OCI-LY1 (cell line): ENCODE results near the gene TEX26.

Experiments
- H2AFZ ChIP-seq: fragments of 200-600 bp; sonication (generic), shearing (Covaris generic); 2 replicates; pipeline ENCODE4 v1.6.0; 2014; ENCODE audit warnings: antibody characterized with exemption, mild to moderate bottlenecking, low read length
- H3F3A ChIP-seq: fragments of 200-600 bp; sonication (generic), shearing (Covaris generic); 2 replicates; pipeline ENCODE4 v1.6.0; 2014; ENCODE audit warnings: mild to moderate bottlenecking, antibody characterized with exemption, low read length, moderate library complexity; ENCODE audit not compliant: insufficient read depth
- H3K27ac ChIP-seq: fragments of 200-600 bp; sonication (generic); 2 replicates; pipeline ENCODE4 v1.5.1; 2014; ENCODE audit warnings: low read length, mixed run types, mild to moderate bottlenecking, low read depth; ENCODE audit not compliant: poor library complexity, severe bottlenecking
- H3K27me3 ChIP-seq: fragments of 200-600 bp; sonication (generic); 2 replicates; pipeline ENCODE4 v1.6.0; 2014; ENCODE audit warnings: antibody characterized with exemption, mild to moderate bottlenecking, low read length, moderate library complexity; ENCODE audit not compliant: insufficient read depth
- H3K36me3 ChIP-seq: fragments of 200-600 bp; sonication (generic); 2 replicates; pipeline ENCODE4 v1.6.1; 2014; ENCODE audit warnings: mild to moderate bottlenecking, antibody characterized with exemption, low read length, moderate library complexity, mixed read lengths; ENCODE audit not compliant: insufficient read depth
- H3K4me1 ChIP-seq: fragments of 200-600 bp; sonication (generic); 2 replicates; pipeline ENCODE4 v1.5.1; 2014; ENCODE audit warnings: mild to moderate bottlenecking, low read length, moderate library complexity; ENCODE audit not compliant: insufficient read depth, severe bottlenecking
- H3K4me2 ChIP-seq: fragments of 200-600 bp; sonication (generic), shearing (Covaris generic); 2 replicates; pipeline ENCODE4 v1.6.1; 2014; ENCODE audit warnings: low read length
- H3K4me3 ChIP-seq: fragments of 200-600 bp; sonication (generic); 2 replicates; pipeline ENCODE4 v1.5.1; 2014; ENCODE audit warnings: low read length, low read depth, mild to moderate bottlenecking, mixed read lengths; ENCODE audit not compliant: poor library complexity, severe bottlenecking
- H3K79me2 ChIP-seq: fragments of 200-600 bp; shearing (Covaris generic); 2 replicates; pipeline ENCODE4 v1.6.1; 2016; ENCODE audit warnings: mixed run types, low read length, mixed read lengths; ENCODE audit not compliant: insufficient read depth
- H3K9ac ChIP-seq: fragments of 200-600 bp; sonication (generic), shearing (Covaris generic); 2 replicates; pipeline ENCODE4 v1.6.1; 2014; ENCODE audit warnings: mild to moderate bottlenecking, low read length, mixed read lengths
- H3K9me2 ChIP-seq: fragments of 200-600 bp; sonication (generic), shearing (Covaris generic); 2 replicates; pipeline ENCODE4 v1.6.1; 2014; ENCODE audit warnings: low read depth, mild to moderate bottlenecking, low read length, mixed read lengths
- H3K9me3 ChIP-seq: fragments of 200-600 bp; shearing (Covaris generic); 2 replicates; pipeline ENCODE4 v1.6.1; 2014; ENCODE audit warnings: low read length, mixed read lengths
- H4K20me1 ChIP-seq: fragments of 200-600 bp; sonication (generic), shearing (Covaris generic); 2 replicates; pipeline ENCODE4 v1.6.0; 2016; ENCODE audit warnings: mild to moderate bottlenecking, low read length; ENCODE audit not compliant: insufficient read depth
- CTCF ChIP-seq: fragments of 200-600 bp; sonication (generic), shearing (Covaris generic); IDR thresholded peaks from 2 replicates; pipeline ENCODE4 v1.5.1; 2017; ENCODE audit warnings: mild to moderate bottlenecking, antibody characterized with exemption, low read length, moderate library complexity, mixed read lengths
- EZH2 ChIP-seq: fragments of 200-600 bp; sonication (generic), shearing (Covaris generic); IDR thresholded peaks from 2 replicates; pipeline ENCODE4 v1.8.0; 2017; ENCODE audit warnings: borderline replicate concordance, mixed run types, mild to moderate bottlenecking, antibody characterized with exemption, low read length, moderate library complexity, mixed read lengths

The TEX26 gene

GRCh38 chr13:31014456-31014855 lies 82.0 kb downstream of the TEX26 start:
- H3K27me3 ChIP-seq, result no peaks in the 10 kb centered on the region
- no peak overlapping the region for H3K27ac ChIP-seq
- no peaks in the 10 kb centered on the region for H4K20me1 ChIP-seq
- no peak overlapping the region for H3K9ac ChIP-seq
- TF ChIP-seq CTCF (no peak), EZH2 (no peak)
- no peaks in the 10 kb centered on the region for H3K79me2 ChIP-seq
- H3K9me3 ChIP-seq, result no peaks in the 10 kb centered on the region
- no peaks in the 10 kb centered on the region for H3K9me2 ChIP-seq
- no peaks in the 10 kb centered on the region for H3K4me1 ChIP-seq
- no peaks in the 10 kb centered on the region for H3K36me3 ChIP-seq
- no peak overlapping the region for H2AFZ ChIP-seq
- H3K4me3 ChIP-seq, result no peak overlapping the region
- H3K4me2 ChIP-seq, result no peak overlapping the region
- H3F3A ChIP-seq, result no peaks in the 10 kb centered on the region

DNA sequence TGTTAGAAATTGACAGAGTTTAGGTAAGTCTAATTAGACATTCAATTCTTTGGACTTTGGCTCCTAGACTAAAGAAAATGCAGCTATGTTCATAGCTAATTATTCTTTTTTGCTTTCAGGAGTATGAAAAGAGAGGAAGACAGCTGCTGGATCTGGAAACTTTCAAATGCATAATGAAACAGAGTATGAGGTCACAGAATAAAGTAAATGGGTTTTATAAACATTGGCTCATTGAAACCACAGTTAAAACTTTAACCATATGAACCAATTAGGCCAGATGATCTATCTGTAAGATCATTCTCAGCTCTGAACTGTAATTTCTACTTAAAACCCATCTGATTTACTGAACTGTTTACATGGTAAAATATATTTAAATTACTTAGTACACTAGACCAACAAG lies 82.7 kb downstream of the TEX26 start:
- Histone ChIP-seq H3K4me2 (no peak overlapping the region), H3K9me2 (no peaks in the 10 kb centered on the region), H3K4me1 (no peaks in the 10 kb centered on the region), H2AFZ (no peak overlapping the region), H3K9me3 (no peaks in the 10 kb centered on the region), H3F3A (no peaks in the 10 kb centered on the region), H3K9ac (no peak overlapping the region), H4K20me1 (no peaks in the 10 kb centered on the region), H3K4me3 (no peak overlapping the region), H3K27me3 (no peaks in the 10 kb centered on the region), H3K79me2 (no peaks in the 10 kb centered on the region), H3K27ac (no peak overlapping the region), H3K36me3 (no peaks in the 10 kb centered on the region)
- no peak for TF ChIP-seq EZH2

DNA sequence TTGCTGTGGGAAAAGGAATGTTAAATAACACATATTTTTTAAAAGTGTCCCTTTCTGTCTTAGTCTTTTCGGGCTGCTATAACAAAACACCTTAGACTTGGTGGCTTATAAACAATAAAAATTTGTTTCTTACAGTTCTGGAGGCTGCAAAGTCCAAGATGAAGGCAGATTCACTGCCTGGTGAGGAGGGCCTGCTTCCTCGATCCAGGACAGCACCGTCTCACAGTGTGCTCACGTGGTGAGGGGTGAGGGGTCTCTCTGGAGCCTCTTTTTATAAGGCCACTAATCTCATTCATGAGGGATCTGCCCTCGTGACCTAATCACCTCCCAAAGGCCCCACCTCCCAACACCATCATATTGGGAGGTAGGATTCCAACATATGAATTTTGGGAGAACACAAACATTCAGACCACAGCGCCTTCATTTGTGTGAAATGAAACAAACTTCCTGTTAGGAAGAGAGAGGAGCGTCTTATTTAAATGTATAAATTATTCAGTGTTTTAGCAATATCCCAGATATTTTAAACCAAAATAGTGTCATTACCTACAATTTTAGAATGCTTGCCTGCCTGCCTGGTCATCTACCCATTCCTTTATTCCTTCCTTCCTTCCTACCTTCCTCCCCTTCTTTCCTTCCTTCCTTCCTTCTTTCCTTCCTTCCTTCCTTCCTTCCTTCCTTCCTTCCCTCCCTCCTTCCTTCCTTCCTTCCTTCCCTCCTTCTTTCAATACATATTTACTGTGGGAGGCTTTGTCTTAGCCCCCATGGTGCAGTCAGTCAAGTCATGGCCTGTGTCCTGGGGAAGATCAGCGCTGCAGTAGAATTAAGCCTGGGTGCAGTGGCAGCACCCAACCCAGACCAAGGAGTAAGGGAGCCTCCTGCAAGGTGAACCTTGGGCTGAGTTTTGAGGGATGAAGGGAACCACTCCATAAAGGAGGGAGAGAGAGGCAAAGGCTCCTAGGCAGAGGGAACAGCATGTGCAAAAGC lies 84.2 kb downstream of the TEX26 start:
- no peaks in the 10 kb centered on the region for H3K9me3 ChIP-seq
- H3K36me3 ChIP-seq, result no peaks in the 10 kb centered on the region
- no peaks in the 10 kb centered on the region for H3K4me1 ChIP-seq
- no peaks in the 10 kb centered on the region for H3K79me2 ChIP-seq
- no peaks in the 10 kb centered on the region for H4K20me1 ChIP-seq
- TF ChIP-seq EZH2, result no peak
- no peak for TF ChIP-seq CTCF
- no peaks in the 10 kb centered on the region for H3F3A ChIP-seq
- H3K9me2 ChIP-seq, result no peaks in the 10 kb centered on the region
- H3K4me2 ChIP-seq, result no peak overlapping the region
- H3K27ac ChIP-seq, result no peak overlapping the region
- H3K4me3 ChIP-seq, result no peak overlapping the region
- H2AFZ ChIP-seq, result no peak overlapping the region
- no peaks in the 10 kb centered on the region for H3K27me3 ChIP-seq
- no peak overlapping the region for H3K9ac ChIP-seq
